Neuronal stem cell (in vitro differentiated cells): ENCODE data around the gene TNNT3.

ENCODE experiments used
- DNase-seq: peaks from one replicate; pipeline ENCODE4 v3.0.0-alpha.2; 2013; ENCODE audit warnings: low spot score
- H2AFZ ChIP-seq: one replicate; pipeline ENCODE4 v1.6.1; 2013; ENCODE audit warnings: mild to moderate bottlenecking, low read length, inconsistent platforms
- H2AK5ac ChIP-seq: 2 replicates; pipeline ENCODE4 v1.6.1; 2013; ENCODE audit warnings: low read depth, mild to moderate bottlenecking, inconsistent platforms, low read length, moderate library complexity, mixed read lengths
- H2BK120ac ChIP-seq: 2 replicates; pipeline ENCODE4 v1.6.1; 2013; ENCODE audit warnings: low read depth, mild to moderate bottlenecking, inconsistent platforms, low read length, moderate library complexity, mixed read lengths
- H2BK12ac ChIP-seq: one replicate; pipeline ENCODE4 v1.6.1; 2013; ENCODE audit warnings: low read length, inconsistent platforms
- H2BK15ac ChIP-seq: 2 replicates; pipeline ENCODE4 v1.6.1; 2013; ENCODE audit warnings: mild to moderate bottlenecking, low read length, inconsistent platforms, mixed read lengths
- H2BK5ac ChIP-seq: one replicate; pipeline ENCODE4 v1.6.1; 2013; ENCODE audit warnings: inconsistent platforms, mild to moderate bottlenecking, low read length, moderate library complexity
- H3K14ac ChIP-seq: one replicate; pipeline ENCODE4 v1.6.1; 2013; ENCODE audit warnings: low read length, inconsistent platforms
- H3K18ac ChIP-seq: 2 replicates; pipeline ENCODE4 v1.6.1; 2013; ENCODE audit warnings: low read length, inconsistent platforms
- H3K23ac ChIP-seq: 2 replicates; pipeline ENCODE4 v1.6.1; 2013; ENCODE audit warnings: low read depth, mild to moderate bottlenecking, mixed read lengths, low read length, inconsistent platforms; ENCODE audit not compliant: poor library complexity
- H3K27ac ChIP-seq: replicated peaks from 3 replicates; pipeline ENCODE4 v1.5.1; 2013; ENCODE audit warnings: low read length, inconsistent platforms
- H3K27me3 ChIP-seq, 3 experiments: 2 replicates each; pipeline ENCODE4 v1.6.1; 2013; ENCODE audit warnings: low read length in 3 of 3, mild to moderate bottlenecking in 2 of 3, inconsistent platforms in 1 of 3, low read depth in 1 of 3, mixed read lengths in 1 of 3, moderate library complexity in 1 of 3; ENCODE audit not compliant: control insufficient read depth in 3 of 3, insufficient read depth in 3 of 3
- H3K36me3 ChIP-seq, 2 donors: replicated peaks in 1 of 2; 2 replicates each; pipeline ENCODE4 v1.6.1; 2013; ENCODE audit warnings: low read length in 2 of 2; ENCODE audit not compliant: control insufficient read depth in 2 of 2, insufficient read depth in 2 of 2
- H3K4ac ChIP-seq: 2 replicates; pipeline ENCODE4 v1.6.1; 2013; ENCODE audit warnings: inconsistent platforms, mild to moderate bottlenecking, low read length, moderate library complexity
- H3K4me1 ChIP-seq, 2 donors: 1 replicate in 1 of 2; 2 replicates in 1 of 2; pipeline ENCODE4 v1.6.1; 2013; ENCODE audit warnings: low read length in 2 of 2, low read depth in 1 of 2; ENCODE audit not compliant: control insufficient read depth in 2 of 2, insufficient read depth in 1 of 2
- H3K4me2 ChIP-seq: one replicate; pipeline ENCODE4 v1.6.1; 2013; ENCODE audit warnings: mild to moderate bottlenecking, low read length, inconsistent platforms; ENCODE audit not compliant: insufficient read depth, poor library complexity, severe bottlenecking
- H3K4me3 ChIP-seq, 2 donors: 2 replicates each; pipeline ENCODE4 v1.5.1; 2013; ENCODE audit warnings: low read length in 2 of 2, mild to moderate bottlenecking in 2 of 2, inconsistent platforms in 1 of 2, moderate library complexity in 1 of 2
- H3K79me1 ChIP-seq: one replicate; pipeline ENCODE4 v1.6.1; 2013; ENCODE audit warnings: low read depth, mild to moderate bottlenecking, inconsistent platforms, low read length, moderate library complexity
- H3K9ac ChIP-seq: one replicate; pipeline ENCODE4 v1.6.1; 2013; ENCODE audit warnings: mild to moderate bottlenecking, low read depth, low read length, inconsistent platforms; ENCODE audit not compliant: poor library complexity
- H3K9me3 ChIP-seq, 2 donors: replicated peaks in 1 of 2; 2 replicates each; pipeline versions ENCODE3 to v1.6.1; 2013; ENCODE audit warnings: low read length in 2 of 2, mild to moderate bottlenecking in 2 of 2, inconsistent platforms in 1 of 2, low read depth in 1 of 2, mixed read lengths in 1 of 2, moderate library complexity in 1 of 2; ENCODE audit not compliant: control insufficient read depth in 2 of 2, insufficient read depth in 1 of 2
- H4K8ac ChIP-seq: one replicate; pipeline ENCODE4 v1.6.1; 2013; ENCODE audit warnings: low read depth, mild to moderate bottlenecking, inconsistent platforms, low read length, moderate library complexity
- H4K91ac ChIP-seq: one replicate; pipeline ENCODE4 v1.6.1; 2013; ENCODE audit warnings: low read length, low read depth, mild to moderate bottlenecking, inconsistent platforms; ENCODE audit not compliant: poor library complexity
- WGBS, 2 donors: extraction: QIAGEN DNeasy Blood & Tissue Kit; methylation state at CpG; one replicate each; pipeline ENCODE4 v1.1.7; 2013; ENCODE audit warnings: missing lambda C conversion rate in 2 of 2, mixed read lengths in 1 of 2; ENCODE audit not compliant: insufficient read length in 2 of 2, insufficient replicate concordance in 1 of 2; ENCODE audit errors: extremely low coverage in 2 of 2; 5-methylcytosine and 5-hydroxymethylcytosine counted together

The TNNT3 gene

DNA sequence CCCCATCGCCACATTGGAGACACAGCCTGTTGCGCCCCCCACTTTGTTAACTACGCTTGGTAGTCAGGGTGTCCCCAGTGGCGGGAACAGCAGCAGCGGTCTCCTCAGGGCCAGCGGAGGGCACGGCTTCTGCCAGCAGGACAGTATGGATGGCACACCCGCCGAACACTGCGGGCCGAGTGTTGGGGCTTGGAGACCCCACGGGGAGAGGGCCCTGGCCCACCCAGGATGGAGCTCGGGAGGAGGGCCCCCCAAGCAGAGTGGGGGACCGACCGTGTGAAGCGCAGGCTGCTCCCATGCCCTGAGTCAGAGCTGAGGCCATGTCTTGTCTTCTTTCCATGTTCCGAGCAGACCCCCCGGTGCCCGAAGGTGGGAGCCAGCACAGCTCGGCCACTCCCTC is 45.5 kb downstream of the TNNT3 start:
- H2AFZ ChIP-seq: no peak overlapping the region
- H3K4me2 ChIP-seq: no peak overlapping the region
- H2BK15ac ChIP-seq: no peak overlapping the region
- no peaks in the 10 kb centered on the region for H3K36me3 ChIP-seq
- no peak for DNase-seq
- no peaks in the 10 kb centered on the region for H3K79me1 ChIP-seq
- no peak overlapping the region for H3K9ac ChIP-seq
- no peaks in the 10 kb centered on the region for H3K27me3 ChIP-seq
- no peak overlapping the region for H3K23ac ChIP-seq
- H3K18ac ChIP-seq: no peak overlapping the region
- H4K8ac ChIP-seq: no peak overlapping the region
- H2BK120ac ChIP-seq: no peak overlapping the region
- no peak overlapping the region for H3K14ac ChIP-seq
- no peaks in the 10 kb centered on the region for H3K9me3 ChIP-seq
- H2AK5ac ChIP-seq: no peak overlapping the region
- H2BK12ac ChIP-seq: no peak overlapping the region
- no peak overlapping the region for H2BK5ac ChIP-seq
- no peak overlapping the region for H3K27ac ChIP-seq
- no peaks in the 10 kb centered on the region for H3K4me1 ChIP-seq
- no peak overlapping the region for H3K4ac ChIP-seq
- no CpG with 5 or more reads among the region's 20 CpGs for WGBS, 2 donors
- H4K91ac ChIP-seq: no peak overlapping the region
- H3K4me3 ChIP-seq: no peak overlapping the region

DNA sequence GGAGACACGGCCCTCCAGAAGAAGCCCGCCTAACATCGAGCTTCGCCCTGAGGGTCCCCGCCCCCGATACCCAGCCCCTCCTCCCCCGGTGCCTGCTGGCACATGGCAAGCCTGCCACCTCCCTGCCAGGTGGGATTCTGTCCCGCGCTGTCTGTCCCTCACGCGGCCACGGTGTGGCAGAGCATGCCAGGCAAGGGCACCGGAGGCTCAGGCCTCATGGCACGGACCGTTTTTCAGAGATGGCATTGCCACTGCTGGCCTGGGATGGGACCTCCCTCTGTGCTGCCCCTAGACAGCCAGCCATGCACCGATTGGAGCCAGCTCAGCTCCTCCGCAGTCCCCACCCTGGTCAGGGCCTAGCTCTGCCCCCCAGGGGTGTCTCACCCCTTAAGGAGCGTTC is 47.0 kb downstream of the TNNT3 start:
- H2BK15ac ChIP-seq: no peak overlapping the region
- no peaks in the 10 kb centered on the region for H3K9me3 ChIP-seq
- no peak overlapping the region for H3K18ac ChIP-seq
- no peak overlapping the region for H3K9ac ChIP-seq
- no peak overlapping the region for H3K14ac ChIP-seq
- H3K4me3 ChIP-seq: no peak overlapping the region
- no peak overlapping the region for H4K91ac ChIP-seq
- no peak overlapping the region for H2AK5ac ChIP-seq
- no peaks in the 10 kb centered on the region for H3K27me3 ChIP-seq
- H3K4me1 ChIP-seq: no peaks in the 10 kb centered on the region
- no peak overlapping the region for H2BK12ac ChIP-seq
- H2AFZ ChIP-seq: no peak overlapping the region
- no peak overlapping the region for H3K4ac ChIP-seq
- no peak overlapping the region for H2BK120ac ChIP-seq
- no peaks in the 10 kb centered on the region for H3K79me1 ChIP-seq
- H3K27ac ChIP-seq: no peak overlapping the region
- no peak overlapping the region for H4K8ac ChIP-seq
- no peak overlapping the region for H3K23ac ChIP-seq
- WGBS, 2 donors: no CpG with 5 or more reads among the region's 18 CpGs
- H3K36me3 ChIP-seq: no peaks in the 10 kb centered on the region
- DNase-seq: no peak
- no peak overlapping the region for H3K4me2 ChIP-seq
- H2BK5ac ChIP-seq: no peak overlapping the region

DNA sequence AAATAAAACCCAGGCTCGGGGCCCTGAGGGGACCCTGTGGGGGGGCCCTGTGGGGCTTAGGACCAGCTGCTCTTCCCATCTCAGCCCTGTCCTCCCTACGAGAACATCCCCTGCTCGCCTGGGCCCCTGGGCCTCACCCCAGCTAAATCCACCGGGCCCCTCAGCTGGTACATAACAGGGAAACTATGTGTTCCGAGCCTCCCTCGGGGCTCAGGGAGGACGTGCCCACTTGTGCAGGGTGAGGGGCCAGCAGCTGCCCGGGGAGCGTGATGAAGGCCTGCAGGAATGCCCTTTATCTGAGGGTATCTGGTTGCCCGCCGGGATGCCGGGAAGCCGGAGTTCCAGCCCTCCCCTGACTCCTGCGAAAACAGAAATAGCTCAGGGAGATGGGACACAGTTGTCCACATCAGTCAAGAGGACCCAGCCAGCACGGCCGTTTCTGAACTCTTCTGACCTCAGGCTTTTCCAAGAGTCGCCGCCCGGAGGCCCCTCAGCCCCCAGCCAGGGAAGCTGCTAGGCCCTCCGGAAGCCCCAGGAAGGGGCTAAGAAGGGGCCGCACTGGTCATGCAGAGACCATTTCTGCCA is 48.2 kb downstream of the TNNT3 start:
- Histone ChIP-seq H3K27ac (no peak overlapping the region), H2BK5ac (no peak overlapping the region), H3K9ac (no peak overlapping the region), H3K79me1 (no peaks in the 10 kb centered on the region), H3K27me3 (no peaks in the 10 kb centered on the region), H3K4me2 (no peak overlapping the region), H2BK15ac (no peak overlapping the region), H3K14ac (no peak overlapping the region), H2AFZ (no peak overlapping the region), H4K8ac (no peak overlapping the region), H2AK5ac (no peak overlapping the region), H4K91ac (no peak overlapping the region), H3K9me3 (no peaks in the 10 kb centered on the region), H2BK120ac (no peak overlapping the region), H3K36me3 (no peaks in the 10 kb centered on the region), H3K4me3 (no peak overlapping the region), H2BK12ac (no peak overlapping the region), H3K4ac (no peak overlapping the region), H3K18ac (no peak overlapping the region), H3K4me1 (no peaks in the 10 kb centered on the region), H3K23ac (no peak overlapping the region)
- no peak for DNase-seq
- no CpG with 5 or more reads among the region's 21 CpGs for WGBS, 2 donors

DNA sequence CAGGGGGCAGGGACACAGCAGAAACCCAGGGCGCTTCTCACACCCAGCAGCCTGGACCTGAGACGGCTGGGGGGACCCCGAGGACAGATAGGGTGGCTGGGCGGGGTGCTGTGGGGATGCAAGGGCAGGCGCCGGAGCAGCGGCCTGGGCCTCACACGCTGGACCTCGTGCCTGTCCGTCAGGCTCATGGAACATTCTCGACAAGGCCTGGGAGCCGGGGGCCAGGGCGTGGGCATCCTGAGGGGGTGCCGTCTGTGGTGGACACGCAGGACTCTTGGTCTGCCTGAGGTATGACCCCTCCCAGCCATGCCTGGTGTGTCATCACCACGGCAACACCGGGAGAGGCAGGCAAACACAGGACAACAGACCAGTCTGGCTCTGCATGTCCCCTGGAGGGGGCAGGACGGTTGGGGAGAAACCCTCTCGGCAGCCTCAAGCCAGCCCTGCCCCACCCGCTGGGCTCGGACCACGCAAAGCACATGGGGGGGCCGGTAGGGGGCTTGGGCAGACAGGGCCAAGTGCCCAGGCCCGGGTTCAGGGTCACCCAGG is 49.0 kb downstream of the TNNT3 start:
- Histone ChIP-seq H3K9me3 (no peaks in the 10 kb centered on the region), H4K8ac (no peak overlapping the region), H3K27ac (no peak overlapping the region), H3K4me3 (no peak overlapping the region), H3K9ac (no peak overlapping the region), H3K4me2 (no peak overlapping the region), H3K79me1 (no peaks in the 10 kb centered on the region), H3K23ac (no peak overlapping the region), H4K91ac (no peak overlapping the region), H2BK12ac (no peak overlapping the region), H3K14ac (no peak overlapping the region), H3K4me1 (no peaks in the 10 kb centered on the region), H3K18ac (no peak overlapping the region), H3K36me3 (no peaks in the 10 kb centered on the region), H3K27me3 (no peaks in the 10 kb centered on the region), H2AK5ac (no peak overlapping the region), H3K4ac (no peak overlapping the region), H2BK15ac (no peak overlapping the region), H2BK5ac (no peak overlapping the region), H2BK120ac (no peak overlapping the region), H2AFZ (no peak overlapping the region)
- no peak for DNase-seq
- WGBS, 2 donors: no CpG with 5 or more reads among the region's 24 CpGs
